ENCODE data around the gene GHRHR. TPM values are rescaled to one million over a fixed set of nuclear protein-coding genes. Genes with fewer than 3 reads are reported as not detected.

Gene GHRHR
- total and polyA plus RNA-seq, 2 of the 4 experiments (the other 2 are of a cell fraction), result not detected

DNA sequence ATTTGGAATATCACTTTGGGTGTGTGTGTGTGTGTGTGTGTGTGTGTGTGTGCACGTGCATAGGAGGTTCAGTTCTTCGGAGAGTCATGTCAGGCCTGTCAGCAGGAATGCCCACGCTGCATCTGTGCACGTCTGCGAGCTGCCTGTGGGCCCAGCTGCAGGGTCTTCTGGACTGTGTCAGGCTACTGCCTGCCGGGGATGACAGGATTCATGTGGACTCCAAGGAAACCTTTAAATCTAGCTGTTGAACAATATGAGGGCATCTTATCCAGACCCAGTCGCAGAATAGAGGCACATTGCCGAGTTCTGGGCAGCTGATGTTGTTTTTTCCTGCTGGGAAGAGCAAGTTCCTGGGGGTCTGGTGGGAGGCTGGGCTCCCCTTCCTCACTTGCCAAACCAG is 33.1 kb upstream of the GHRHR start:
- Histone ChIP-seq H3K4me1 (ENCODE audit: control insufficient read depth, insufficient read depth, low read length) (no peaks in the 10 kb centered on the region), H2AK9ac (replicated peaks; ENCODE audit: low read depth, low read length, poor library complexity) (no peak overlapping the region), H4K5ac (ENCODE audit: low read depth, low read length) (no peak overlapping the region), H2AK5ac (ENCODE audit: low read depth, low read length) (no peak overlapping the region), H2AFZ (replicated peaks; ENCODE audit: low read length, poor library complexity) (no peak overlapping the region), H2BK120ac (ENCODE audit: low read depth, low read length) (no peak overlapping the region), H4K91ac (ENCODE audit: insufficient read depth, low read depth, low read length) (no peak overlapping the region), H3K27me3 (ENCODE audit: control insufficient read depth, insufficient read depth, low read length) (peaks cover 14% of the 10 kb centered on the region), H3K4me3 (ENCODE audit: insufficient read depth, low read depth, low read length) (no peak overlapping the region), H3K9me3 (ENCODE audit: control insufficient read depth, insufficient read depth, low read length) (peaks cover 6% of the 10 kb centered on the region), H3K79me1 (ENCODE audit: low read depth in 1 of 2, low read length in 2 of 2) (no peaks in the 10 kb centered on the region), H2BK5ac (ENCODE audit: low read depth, low read length, poor library complexity, severe bottlenecking) (no peak overlapping the region), H3K23ac (ENCODE audit: low read depth, low read length) (no peak overlapping the region), H4K8ac (ENCODE audit: low read depth in 2 of 2, low read length in 2 of 2) (no peak overlapping the region), H3K18ac (ENCODE audit: low read depth, low read length) (no peak overlapping the region), H3K9ac (ENCODE audit: low read depth, low read length) (no peak overlapping the region), H3K14ac (replicated peaks; ENCODE audit: low read depth, low read length) (no peak overlapping the region), H3K56ac (ENCODE audit: extremely low read depth, insufficient read depth, low read length) (no peak overlapping the region), H3K27ac (ENCODE audit: insufficient read depth, low read length) (no peak overlapping the region), H3K4ac (ENCODE audit: low read depth, low read length) (no peak overlapping the region), H4K20me1 (ENCODE audit: insufficient read depth, low read length) (no peaks in the 10 kb centered on the region), H3K36me3 (ENCODE audit: control insufficient read depth, insufficient read depth, low read length) (no peaks in the 10 kb centered on the region), H2BK20ac (ENCODE audit: low read depth, low read length) (no peak overlapping the region), H3K4me2 (ENCODE audit: low read depth, low read length) (no peak overlapping the region), H2BK15ac (ENCODE audit: low read depth, low read length) (no peak overlapping the region), H3K9me1 (ENCODE audit: insufficient read depth, low read length) (no peaks in the 10 kb centered on the region)
- ChIA-PET CTCF (interaction anchor here (0.6 to 0.7 kb wide), 2 partner anchors 8 to 127 kb away, joined by 3 read pairs; no protein-coding TSS in a partner anchor), POLR2A (ENCODE audit: unreplicated experiment) (no interaction called here)
- intact Hi-C loops (cut with micrococcal nuclease) (no loop called here), dilution Hi-C loops (cut with HindIII; ENCODE audit: low sequenced_read_pairs, unreplicated experiment) (no loop called here), in situ Hi-C loops (cut with MboI; ENCODE audit: low sequenced_read_pairs) (no loop called here)
- no peak for DNase-seq
- TF ChIP-seq SMC3 (IDR thresholded peaks at IDR 0.05; ENCODE audit: low read depth, low read length) (no peak), BHLHE40 (IDR thresholded peaks at IDR 0.05; ENCODE audit: low read depth, low read length) (no peak), CEBPB (IDR thresholded peaks at IDR 0.05; ENCODE audit: low read depth, low read length) (no peak), MXI1 (IDR thresholded peaks at IDR 0.05; ENCODE audit: borderline replicate concordance, low read depth, low read length) (no peak), RAD21 (IDR thresholded peaks at IDR 0.05; ENCODE audit: low read length) (no peak), USF2 (IDR thresholded peaks at IDR 0.05; ENCODE audit: low read depth, low read length) (no peak), RCOR1 (IDR thresholded peaks at IDR 0.05; ENCODE audit: insufficient replicate concordance, low read length) (no peak), POLR2A (IDR thresholded peaks at IDR 0.05; ENCODE audit: low read depth, low read length) (no peak)
- TF ChIP-seq, protein P1, sequence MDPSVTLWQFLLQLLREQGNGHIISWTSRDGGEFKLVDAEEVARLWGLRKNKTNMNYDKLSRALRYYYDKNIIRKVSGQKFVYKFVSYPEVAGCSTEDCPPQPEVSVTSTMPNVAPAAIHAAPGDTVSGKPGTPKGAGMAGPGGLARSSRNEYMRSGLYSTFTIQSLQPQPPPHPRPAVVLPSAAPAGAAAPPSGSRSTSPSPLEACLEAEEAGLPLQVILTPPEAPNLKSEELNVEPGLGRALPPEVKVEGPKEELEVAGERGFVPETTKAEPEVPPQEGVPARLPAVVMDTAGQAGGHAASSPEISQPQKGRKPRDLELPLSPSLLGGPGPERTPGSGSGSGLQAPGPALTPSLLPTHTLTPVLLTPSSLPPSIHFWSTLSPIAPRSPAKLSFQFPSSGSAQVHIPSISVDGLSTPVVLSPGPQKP (IDR thresholded peaks at IDR 0.05; ENCODE audit: borderline replicate concordance, low read depth, low read length), result no peak
- BruUV-seq (replicated peaks), result no TSS peak
- 60% methylated on average over 3 of the region's 8 CpGs; no CpG with 5 or more reads in 1 of the 2 experiments for WGBS, 2 experiments (ENCODE audit: extremely low coverage in 2 of 2, insufficient read length in 1 of 2)
- ATAC-seq (ENCODE audit: low read depth), result no peak
